ENCODE data around the gene HOXA5.

Gene HOXA5

GRCh38 chr7:27101957-27102580 lies 41.4 kb downstream of the HOXA5 start (continued):
- no peak for TF ChIP-seq ZNF529 (tag by site-specific recombination; IDR thresholded peaks at IDR 0.05; ENCODE audit: insufficient replicate concordance)
- TF ChIP-seq ZFHX2 (tag by site-specific recombination; conservative IDR thresholded peaks at IDR 0.05): no peak
- no peak for TF ChIP-seq ZNF16 (tag by site-specific recombination; IDR thresholded peaks at IDR 0.05; ENCODE audit: low read depth)
- TF ChIP-seq, protein P1, sequence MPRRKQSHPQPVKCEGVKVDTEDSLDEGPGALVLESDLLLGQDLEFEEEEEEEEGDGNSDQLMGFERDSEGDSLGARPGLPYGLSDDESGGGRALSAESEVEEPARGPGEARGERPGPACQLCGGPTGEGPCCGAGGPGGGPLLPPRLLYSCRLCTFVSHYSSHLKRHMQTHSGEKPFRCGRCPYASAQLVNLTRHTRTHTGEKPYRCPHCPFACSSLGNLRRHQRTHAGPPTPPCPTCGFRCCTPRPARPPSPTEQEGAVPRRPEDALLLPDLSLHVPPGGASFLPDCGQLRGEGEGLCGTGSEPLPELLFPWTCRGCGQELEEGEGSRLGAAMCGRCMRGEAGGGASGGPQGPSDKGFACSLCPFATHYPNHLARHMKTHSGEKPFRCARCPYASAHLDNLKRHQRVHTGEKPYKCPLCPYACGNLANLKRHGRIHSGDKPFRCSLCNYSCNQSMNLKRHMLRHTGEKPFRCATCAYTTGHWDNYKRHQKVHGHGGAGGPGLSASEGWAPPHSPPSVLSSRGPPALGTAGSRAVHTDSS (tag by site-specific recombination; IDR thresholded peaks at IDR 0.05): no peak
- TF ChIP-seq ZNF837 (tag by site-specific recombination; IDR thresholded peaks at IDR 0.05): no peak
- no peak for TF ChIP-seq ZNF777 (tag by site-specific recombination; IDR thresholded peaks at IDR 0.05; ENCODE audit: borderline replicate concordance)
- TF ChIP-seq ATF2 (tag by site-specific recombination; IDR thresholded peaks at IDR 0.05; ENCODE audit: low read depth): no peak
- no peak for TF ChIP-seq ZNF560 (tag by site-specific recombination; IDR thresholded peaks at IDR 0.05; ENCODE audit: borderline replicate concordance)
- no peak for TF ChIP-seq ZNF843 (tag by site-specific recombination; IDR thresholded peaks at IDR 0.05)
- no peak for TF ChIP-seq ZNF544 (tag by site-specific recombination; IDR thresholded peaks at IDR 0.05)
- no peak for TF ChIP-seq HOXA7 (CRISPR knock-in tag; IDR thresholded peaks at IDR 0.05; ENCODE audit: borderline replicate concordance)
- no peak for TF ChIP-seq ZIC2 (tag by site-specific recombination; IDR thresholded peaks at IDR 0.05)

DNA sequence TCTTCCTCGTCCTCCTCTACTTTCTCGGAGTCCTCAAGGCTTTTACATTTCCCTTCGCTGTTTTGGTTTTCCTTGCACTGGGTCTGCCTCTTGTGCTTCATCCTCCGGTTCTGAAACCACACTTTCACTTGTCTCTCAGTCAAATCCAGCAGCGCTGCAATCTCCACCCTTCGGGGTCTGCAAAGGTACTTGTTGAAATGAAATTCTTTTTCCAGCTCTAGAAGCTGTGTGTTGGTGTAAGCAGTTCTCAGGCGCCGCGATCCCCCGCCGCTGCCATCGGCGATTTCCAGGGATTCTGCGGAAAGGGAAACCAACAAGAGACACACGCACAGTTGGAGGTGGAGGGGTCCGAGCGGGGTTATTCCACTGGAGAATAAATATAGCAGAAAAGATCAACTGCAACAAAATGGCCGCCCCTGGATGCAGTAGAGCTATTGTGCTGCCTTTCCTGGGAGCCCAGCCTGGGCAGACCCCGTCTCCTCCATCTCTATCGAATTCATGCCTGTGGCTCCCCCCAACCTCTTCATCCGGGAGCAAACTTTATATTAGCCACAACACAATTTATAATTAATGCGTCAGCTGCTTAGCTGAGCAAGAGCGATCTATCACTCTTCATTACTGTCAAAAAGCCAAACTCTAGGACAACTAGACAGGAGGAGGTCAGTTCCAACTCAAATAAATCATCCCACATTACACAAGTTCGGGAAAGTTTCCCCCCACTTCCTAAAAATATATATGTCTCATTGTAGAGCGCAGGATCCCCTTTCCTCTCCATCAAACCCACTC lies 42.1 kb downstream of the HOXA5 start:
- TF ChIP-seq, protein P2, sequence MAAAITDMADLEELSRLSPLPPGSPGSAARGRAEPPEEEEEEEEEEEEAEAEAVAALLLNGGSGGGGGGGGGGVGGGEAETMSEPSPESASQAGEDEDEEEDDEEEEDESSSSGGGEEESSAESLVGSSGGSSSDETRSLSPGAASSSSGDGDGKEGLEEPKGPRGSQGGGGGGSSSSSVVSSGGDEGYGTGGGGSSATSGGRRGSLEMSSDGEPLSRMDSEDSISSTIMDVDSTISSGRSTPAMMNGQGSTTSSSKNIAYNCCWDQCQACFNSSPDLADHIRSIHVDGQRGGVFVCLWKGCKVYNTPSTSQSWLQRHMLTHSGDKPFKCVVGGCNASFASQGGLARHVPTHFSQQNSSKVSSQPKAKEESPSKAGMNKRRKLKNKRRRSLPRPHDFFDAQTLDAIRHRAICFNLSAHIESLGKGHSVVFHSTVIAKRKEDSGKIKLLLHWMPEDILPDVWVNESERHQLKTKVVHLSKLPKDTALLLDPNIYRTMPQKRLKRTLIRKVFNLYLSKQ (tag by site-specific recombination; IDR thresholded peaks at IDR 0.05; ENCODE audit: borderline replicate concordance): no peak
- TF ChIP-seq ZNF221 (tag by site-specific recombination; IDR thresholded peaks at IDR 0.05; ENCODE audit: borderline replicate concordance) (no peak), ZNF529 (tag by site-specific recombination; IDR thresholded peaks at IDR 0.05; ENCODE audit: insufficient replicate concordance) (no peak), ZNF311 (tag by site-specific recombination; IDR thresholded peaks at IDR 0.05; ENCODE audit: borderline replicate concordance) (no peak), ZNF768 (tag by site-specific recombination; IDR thresholded peaks at IDR 0.05) (no peak), ZNF514 (tag by site-specific recombination; IDR thresholded peaks at IDR 0.05) (no peak), ZNF202 (tag by site-specific recombination; IDR thresholded peaks at IDR 0.05; ENCODE audit: borderline replicate concordance) (no peak), ZNF274 (IDR thresholded peaks at IDR 0.05; ENCODE audit: low read length) (no peak), ZNF274 (tag by site-specific recombination; IDR thresholded peaks at IDR 0.05; ENCODE audit: borderline replicate concordance) (no peak), ZNF223 (tag by site-specific recombination; IDR thresholded peaks at IDR 0.05) (no peak), ZNF704 (tag by site-specific recombination; IDR thresholded peaks at IDR 0.05) (no peak), ZNF747 (tag by site-specific recombination; IDR thresholded peaks at IDR 0.05) (no peak), ZBTB11 (tag by site-specific recombination; conservative IDR thresholded peaks at IDR 0.05; ENCODE audit: low read depth) (no peak), ZNF24 (tag by site-specific recombination; IDR thresholded peaks at IDR 0.05) (no peak), BCL11B (tag by site-specific recombination; IDR thresholded peaks at IDR 0.05; ENCODE audit: low read depth) (no peak), ZNF670 (tag by site-specific recombination; IDR thresholded peaks at IDR 0.05; ENCODE audit: low read depth) (no peak)
- Histone ChIP-seq H3K4me3 (ENCODE audit: low read depth, low read length) (no peak overlapping the region), H3K9me3 (ENCODE audit: control insufficient read depth, insufficient read depth, low read depth, low read length) (no peaks in the 10 kb centered on the region), H3K27ac (ENCODE audit: extremely low read depth, low read depth, low read length) (no peak overlapping the region), H3K36me3 (ENCODE audit: control insufficient read depth in 2 of 2, insufficient read depth in 1 of 2, low read length in 2 of 2) (peaks cover 12 to 28% of the 10 kb centered on the region in 2 experiments), H3K4me1 (ENCODE audit: control insufficient read depth, insufficient read depth, low read length) (peaks cover 7% of the 10 kb centered on the region; the same call in 1 of the 2 replicates)
- ChIA-PET CTCF (no interaction called here), POLR2A (interaction anchor here (1.2 kb wide), 1 partner anchor 31 kb away, joined by 4 read pairs; no protein-coding TSS in a partner anchor)
